Caco-2 (cell line): Measurements from ENCODE around the gene UNK. TPM values are rescaled to one million over a fixed set of nuclear protein-coding genes. Genes with fewer than 3 reads are reported as not detected.

Experiments
- BruUV-seq: library from RNA; stranded (reverse); fragments of 400-500 nt; replicated peaks from 2 replicates; lab custom pipeline; 2021; lab: Mats Ljungman, UMichigan
- CTCF ChIA-PET: fragments of 300-600 bp; sonication (Branson Sonifier 250); formaldehyde crosslinking; loops from one replicate; lab custom pipeline; 2022; ENCODE audit warnings: antibody characterized with exemption; lab: Charles Lee
- POLR2A ChIA-PET: fragments of 300-600 bp; sonication (Branson Sonifier 250); formaldehyde crosslinking; loops from one replicate; lab custom pipeline; 2022; ENCODE audit warnings: antibody characterized with exemption; lab: Charles Lee
- DNase-seq, 2 experiments: peaks; one replicate each; pipeline versions ENCODE4 v3.0.0 to v3.0.0-alpha.2; 2020 to 2022
- H3K27me3 ChIP-seq: replicated peaks from 2 replicates; pipeline ENCODE4 v1.6.0; 2011; ENCODE audit warnings: low read length; ENCODE audit not compliant: control insufficient read depth, insufficient read depth
- H3K36me3 ChIP-seq: 2 replicates; pipeline ENCODE4 v1.5.1; 2011; ENCODE audit warnings: low read length; ENCODE audit not compliant: control insufficient read depth, insufficient read depth
- H3K4me1 ChIP-seq: fragments of 250-450 bp; sonication (Bioruptor Pico); 2 replicates; pipeline ENCODE4 v1.5.1; 2020; ENCODE audit warnings: mild to moderate bottlenecking
- H3K4me3 ChIP-seq: 2 replicates; pipeline ENCODE4 v1.5.1; 2011; ENCODE audit warnings: low read depth, mild to moderate bottlenecking, control low read depth, low read length
- H3K9me3 ChIP-seq: fragments of 250-450 bp; sonication (Bioruptor Pico); 2 replicates; pipeline ENCODE4 v1.5.1; 2020; ENCODE audit warnings: mild to moderate bottlenecking, moderate library complexity
- H3K27ac Mint-ChIP-seq: one replicate; pipeline ENCODE4 v1.8.0; 2022; ENCODE audit warnings: mixed read lengths; ENCODE audit not compliant: unreplicated experiment
- H3K27me3 Mint-ChIP-seq: one replicate; pipeline ENCODE4 v1.8.0; 2022; ENCODE audit warnings: mixed read lengths; ENCODE audit not compliant: insufficient read depth, unreplicated experiment
- H3K36me3 Mint-ChIP-seq: one replicate; pipeline ENCODE4 v1.8.0; 2022; ENCODE audit warnings: mild to moderate bottlenecking, mixed read lengths; ENCODE audit not compliant: insufficient read depth, unreplicated experiment
- H3K4me1 Mint-ChIP-seq: one replicate; pipeline ENCODE4 v1.8.0; 2022; ENCODE audit warnings: low read depth, mixed read lengths; ENCODE audit not compliant: unreplicated experiment
- H3K4me3 Mint-ChIP-seq: one replicate; pipeline ENCODE4 v1.8.0; 2022; ENCODE audit warnings: mild to moderate bottlenecking, moderate library complexity, mixed read lengths; ENCODE audit not compliant: unreplicated experiment
- H3K9me3 Mint-ChIP-seq: one replicate; pipeline ENCODE4 v1.8.0; 2022; ENCODE audit warnings: mixed read lengths; ENCODE audit not compliant: unreplicated experiment
- CTCF ChIP-seq, 2 experiments: fragments of 200-600 bp in 1 of 2; IDR thresholded peaks; 1 replicate in 1 of 2; 2 replicates in 1 of 2; pipeline versions ENCODE4 v1.5.1 to v1.8.0; 2011 to 2022; ENCODE audit warnings: antibody characterized with exemption in 1 of 2, control low read depth in 1 of 2, inconsistent platforms in 1 of 2, low read depth in 1 of 2, low read length in 1 of 2, mild to moderate bottlenecking in 1 of 2, moderate library complexity in 1 of 2; ENCODE audit not compliant: insufficient read depth in 1 of 2, severe bottlenecking in 1 of 2, unreplicated experiment in 1 of 2
- intact Hi-C: fragments of 100-400 bp; cut with micrococcal nuclease; formaldehyde crosslinking; loops from one replicate; pipeline ENCODE4 v1.10.0; 2022; ENCODE audit not compliant: unreplicated experiment
- total RNA-seq: library from RNA; stranded (reverse); gene quantifications from 2 replicates; pipeline ENCODE4 v1.2.3, GENCODE V29; 2022

The UNK gene
- total RNA-seq, 1 experiment from 2014 or later: 33.3 TPM

- no peaks in the 10 kb centered on the region for H3K9me3 Mint-ChIP-seq
- Histone ChIP-seq H3K4me3 (no peak overlapping the region), H3K9me3 (no peaks in the 10 kb centered on the region), H3K36me3 (peaks cover 4% of the 10 kb centered on the region), H3K4me1 (no peaks in the 10 kb centered on the region), H3K27me3 (no peaks in the 10 kb centered on the region)
- H3K27ac Mint-ChIP-seq: no peak overlapping the region
- TF ChIP-seq CTCF (IDR thresholded peaks at IDR 0.05; ENCODE audit: insufficient read depth in 1 of 2, low read depth in 1 of 2, low read length in 1 of 2, severe bottlenecking in 1 of 2, unreplicated experiment in 1 of 2): no peak
- no peak overlapping the region for H3K4me3 Mint-ChIP-seq
- ChIA-PET POLR2A (interaction anchor here (1.6 kb wide), 1 partner anchor 41 kb away, joined by 6 read pairs; no protein-coding TSS in a partner anchor), CTCF (no interaction called here)
- peaks cover 11% of the 10 kb centered on the region for H3K36me3 Mint-ChIP-seq
- no TSS peak for BruUV-seq
- intact Hi-C loops: no loop called here
- H3K4me1 Mint-ChIP-seq: no peaks in the 10 kb centered on the region
- no peaks in the 10 kb centered on the region for H3K27me3 Mint-ChIP-seq
- DNase-seq: no peak
Measured at GRCh38 chr17:75821552-75821951, 36.9 kb downstream of the UNK start.

GRCh38 chr17:75822119-75822799, 37.7 kb downstream of the UNK start:
- peaks cover 1% of the 10 kb centered on the region for H3K36me3 ChIP-seq
- DNase-seq: peak in 1 of 2 experiments; percentile 38
- POLR2A ChIA-PET: no interaction called here
- intact Hi-C loops: no loop called here
- Mint-ChIP-seq H3K27me3 (no peaks in the 10 kb centered on the region), H3K36me3 (peaks cover 5% of the 10 kb centered on the region), H3K4me1 (no peaks in the 10 kb centered on the region), H3K9me3 (no peaks in the 10 kb centered on the region), H3K27ac (no peak overlapping the region), H3K4me3 (no peak overlapping the region)
- H3K9me3 ChIP-seq: no peaks in the 10 kb centered on the region
- CTCF ChIA-PET: no interaction called here
- H3K4me3 ChIP-seq: no peak overlapping the region
- no peak for TF ChIP-seq CTCF (IDR thresholded peaks at IDR 0.05; ENCODE audit: insufficient read depth in 1 of 2, low read depth in 1 of 2, low read length in 1 of 2, severe bottlenecking in 1 of 2, unreplicated experiment in 1 of 2)
- H3K27me3 ChIP-seq: no peaks in the 10 kb centered on the region
- BruUV-seq: no TSS peak
- H3K4me1 ChIP-seq: no peaks in the 10 kb centered on the region; the same call in 1 of the 2 replicates

GRCh38 chr17:75822800-75823166, 38.2 kb downstream of the UNK start:
- BruUV-seq: no TSS peak
- Histone ChIP-seq H3K36me3 (peaks cover 1% of the 10 kb centered on the region), H3K9me3 (no peaks in the 10 kb centered on the region), H3K4me3 (no peak overlapping the region), H3K27me3 (no peaks in the 10 kb centered on the region), H3K4me1 (no peaks in the 10 kb centered on the region; the same call in 1 of the 2 replicates)
- POLR2A ChIA-PET: interaction anchor here (1.8 kb wide), 1 partner anchor 43 kb away, joined by 6 read pairs; no protein-coding TSS in a partner anchor
- H3K36me3 Mint-ChIP-seq: peaks cover 4% of the 10 kb centered on the region
- intact Hi-C loops: no loop called here
- no peaks in the 10 kb centered on the region for H3K27me3 Mint-ChIP-seq
- H3K9me3 Mint-ChIP-seq: no peaks in the 10 kb centered on the region
- no peak for DNase-seq
- CTCF ChIA-PET: interaction anchor here (0.5 kb wide), 2 partner anchors 53 to 554 kb away, joined by 4 to 6 read pairs; no protein-coding TSS in a partner anchor
- H3K4me1 Mint-ChIP-seq: no peaks in the 10 kb centered on the region
- H3K27ac Mint-ChIP-seq: no peak overlapping the region
- H3K4me3 Mint-ChIP-seq: no peak overlapping the region
- TF ChIP-seq CTCF (IDR thresholded peaks at IDR 0.05; ENCODE audit: insufficient read depth in 1 of 2, low read depth in 1 of 2, low read length in 1 of 2, severe bottlenecking in 1 of 2, unreplicated experiment in 1 of 2): no peak
